MG63 (cell line): ENCODE data around the gene AGBL1. TPM values are rescaled to one million over a fixed set of nuclear protein-coding genes. Genes with fewer than 3 reads are reported as not detected.

Experiments
- DNase-seq: peaks from one replicate; pipeline ENCODE4 v3.0.0-alpha.2; 2020
- H3K27me3 ChIP-seq: fragments of 250-450 bp; sonication (Bioruptor Pico); 2 replicates; pipeline ENCODE4 v1.5.1; 2020; ENCODE audit warnings: mild to moderate bottlenecking, moderate library complexity
- H3K36me3 ChIP-seq: fragments of 250-450 bp; sonication (Bioruptor Pico); 2 replicates; pipeline ENCODE4 v1.5.1; 2020; ENCODE audit warnings: mild to moderate bottlenecking, moderate library complexity
- H3K4me3 ChIP-seq: fragments of 250-450 bp; sonication (Bioruptor Pico); 2 replicates; pipeline ENCODE4 v1.5.1; 2020; ENCODE audit warnings: mild to moderate bottlenecking, moderate library complexity
- H3K9me3 ChIP-seq: fragments of 250-450 bp; sonication (Bioruptor Pico); 2 replicates; pipeline ENCODE4 v1.5.1; 2020; ENCODE audit warnings: mild to moderate bottlenecking, moderate library complexity
- total RNA-seq: library from RNA; depleted of rRNA; stranded (reverse); fragments of >200 nt; shearing (Covaris generic); gene quantifications from 2 replicates; pipeline ENCODE4 v1.2.3, GENCODE V29; 2014; ENCODE audit warnings: low replicate concordance

AGBL1 gene
- total RNA-seq, 1 experiment from 2014 or later = not detected

- DNase-seq = no peak
- Histone ChIP-seq H3K36me3 (no peaks in the 10 kb centered on the region), H3K4me3 (no peak overlapping the region), H3K27me3 (no peaks in the 10 kb centered on the region; the same call in 1 of the 2 replicates), H3K9me3 (no peaks in the 10 kb centered on the region)
These were observed 232.8 kb downstream of the AGBL1 start for GRCh38 chr15:86312486-86312885.

- Histone ChIP-seq H3K9me3 (no peaks in the 10 kb centered on the region), H3K36me3 (no peaks in the 10 kb centered on the region), H3K4me3 (no peak overlapping the region), H3K27me3 (no peaks in the 10 kb centered on the region; the same call in 1 of the 2 replicates)
- no peak for DNase-seq
These were observed 236.5 kb downstream of the AGBL1 start for GRCh38 chr15:86316216-86316615.

GRCh38 chr15:86316726-86317383 lies 237.2 kb downstream of the AGBL1 start:
- no peak for DNase-seq
- Histone ChIP-seq H3K4me3 (no peak overlapping the region), H3K36me3 (no peaks in the 10 kb centered on the region), H3K27me3 (no peaks in the 10 kb centered on the region; the same call in 1 of the 2 replicates), H3K9me3 (no peaks in the 10 kb centered on the region)

- Histone ChIP-seq H3K9me3 (no peaks in the 10 kb centered on the region), H3K36me3 (no peaks in the 10 kb centered on the region), H3K27me3 (no peaks in the 10 kb centered on the region; the same call in 1 of the 2 replicates), H3K4me3 (no peak overlapping the region)
- DNase-seq = no peak
These were observed 237.7 kb downstream of the AGBL1 start for GRCh38 chr15:86317384-86317740.

GRCh38 chr15:86322629-86323028 lies 243.0 kb downstream of the AGBL1 start:
- H3K9me3 ChIP-seq = no peaks in the 10 kb centered on the region
- H3K4me3 ChIP-seq = no peak overlapping the region
- no peak for DNase-seq
- H3K36me3 ChIP-seq = no peaks in the 10 kb centered on the region
- H3K27me3 ChIP-seq = no peaks in the 10 kb centered on the region

GRCh38 chr15:86327230-86327865 lies 247.7 kb downstream of the AGBL1 start:
- Histone ChIP-seq H3K9me3 (peaks cover 12% of the 10 kb centered on the region), H3K36me3 (no peaks in the 10 kb centered on the region), H3K4me3 (no peak overlapping the region), H3K27me3 (no peaks in the 10 kb centered on the region)
- DNase-seq = no peak

- Histone ChIP-seq H3K9me3 (peaks cover 12% of the 10 kb centered on the region), H3K4me3 (no peak overlapping the region), H3K27me3 (no peaks in the 10 kb centered on the region), H3K36me3 (no peaks in the 10 kb centered on the region)
- no peak for DNase-seq
These were observed 249.0 kb downstream of the AGBL1 start for GRCh38 chr15:86328658-86329057.

- no peak for DNase-seq
- Histone ChIP-seq H3K9me3 (peaks cover 12% of the 10 kb centered on the region), H3K36me3 (no peaks in the 10 kb centered on the region)
These were observed 249.8 kb downstream of the AGBL1 start for GRCh38 chr15:86329311-86330013.

GRCh38 chr15:86333819-86334218 lies 254.1 kb downstream of the AGBL1 start:
- Histone ChIP-seq H3K9me3 (peaks cover 12% of the 10 kb centered on the region), H3K36me3 (no peaks in the 10 kb centered on the region), H3K27me3 (no peaks in the 10 kb centered on the region), H3K4me3 (no peak overlapping the region)
- no peak for DNase-seq

More at GRCh38 chr15:86329311-86330013, 249.8 kb downstream of the AGBL1 start:
- no peaks in the 10 kb centered on the region for H3K27me3 ChIP-seq
- H3K4me3 ChIP-seq = no peak overlapping the region

GRCh38 chr15:86336051-86336788 lies 256.5 kb downstream of the AGBL1 start:
- Histone ChIP-seq H3K36me3 (no peaks in the 10 kb centered on the region), H3K4me3 (no peak overlapping the region), H3K9me3 (peaks cover 4% of the 10 kb centered on the region; the same call in 1 of the 2 replicates), H3K27me3 (no peaks in the 10 kb centered on the region)
- DNase-seq = peak; percentile 61

- Histone ChIP-seq H3K27me3 (no peaks in the 10 kb centered on the region), H3K4me3 (no peak overlapping the region)
- DNase-seq = no peak
These were observed 257.4 kb downstream of the AGBL1 start for GRCh38 chr15:86337071-86337470.

GRCh38 chr15:86347245-86347644 lies 267.6 kb downstream of the AGBL1 start:
- Histone ChIP-seq H3K36me3 (no peaks in the 10 kb centered on the region), H3K27me3 (no peaks in the 10 kb centered on the region), H3K4me3 (no peak overlapping the region), H3K9me3 (no peaks in the 10 kb centered on the region)
- DNase-seq = no peak

More at GRCh38 chr15:86337071-86337470, 257.4 kb downstream of the AGBL1 start:
- Histone ChIP-seq H3K36me3 (no peaks in the 10 kb centered on the region), H3K9me3 (peaks cover under 1% of the 10 kb centered on the region; the same call in 1 of the 2 replicates)

- Histone ChIP-seq H3K9me3 (no peaks in the 10 kb centered on the region), H3K36me3 (no peaks in the 10 kb centered on the region), H3K4me3 (no peak overlapping the region), H3K27me3 (no peaks in the 10 kb centered on the region)
- no peak for DNase-seq
These were observed 269.9 kb downstream of the AGBL1 start for GRCh38 chr15:86349565-86349964.

GRCh38 chr15:86353213-86353612 lies 273.5 kb downstream of the AGBL1 start:
- no peak for DNase-seq
- Histone ChIP-seq H3K27me3 (no peaks in the 10 kb centered on the region), H3K9me3 (no peaks in the 10 kb centered on the region), H3K36me3 (no peaks in the 10 kb centered on the region), H3K4me3 (no peak overlapping the region)

- Histone ChIP-seq H3K36me3 (no peaks in the 10 kb centered on the region), H3K9me3 (no peaks in the 10 kb centered on the region), H3K4me3 (no peak overlapping the region), H3K27me3 (no peaks in the 10 kb centered on the region)
- no peak for DNase-seq
These were observed 275.7 kb downstream of the AGBL1 start for GRCh38 chr15:86355361-86355760.

GRCh38 chr15:86355801-86356200 lies 276.1 kb downstream of the AGBL1 start:
- Histone ChIP-seq H3K36me3 (no peaks in the 10 kb centered on the region), H3K4me3 (no peak overlapping the region), H3K9me3 (no peaks in the 10 kb centered on the region), H3K27me3 (no peaks in the 10 kb centered on the region)
- no peak for DNase-seq

- Histone ChIP-seq H3K27me3 (0 out of 2 replicates have a peak, but pooled peaks cover 2% of the 10 kb centered on the region), H3K36me3 (no peaks in the 10 kb centered on the region), H3K4me3 (no peak overlapping the region), H3K9me3 (peaks cover 3% of the 10 kb centered on the region; the same call in 1 of the 2 replicates)
- DNase-seq = peak; percentile 26
These were observed 282.9 kb downstream of the AGBL1 start for GRCh38 chr15:86362555-86362954.
